ENCODE measurements around the gene BUD31. TPM values are rescaled to one million over a fixed set of nuclear protein-coding genes. Genes with fewer than 3 reads are reported as not detected.
A peak's percentile ranks its signal among the peaks of the same experiment; 100 is the strongest.

BUD31 gene
- polyA plus RNA-seq, 1 experiment, result 82.3 TPM

DNA sequence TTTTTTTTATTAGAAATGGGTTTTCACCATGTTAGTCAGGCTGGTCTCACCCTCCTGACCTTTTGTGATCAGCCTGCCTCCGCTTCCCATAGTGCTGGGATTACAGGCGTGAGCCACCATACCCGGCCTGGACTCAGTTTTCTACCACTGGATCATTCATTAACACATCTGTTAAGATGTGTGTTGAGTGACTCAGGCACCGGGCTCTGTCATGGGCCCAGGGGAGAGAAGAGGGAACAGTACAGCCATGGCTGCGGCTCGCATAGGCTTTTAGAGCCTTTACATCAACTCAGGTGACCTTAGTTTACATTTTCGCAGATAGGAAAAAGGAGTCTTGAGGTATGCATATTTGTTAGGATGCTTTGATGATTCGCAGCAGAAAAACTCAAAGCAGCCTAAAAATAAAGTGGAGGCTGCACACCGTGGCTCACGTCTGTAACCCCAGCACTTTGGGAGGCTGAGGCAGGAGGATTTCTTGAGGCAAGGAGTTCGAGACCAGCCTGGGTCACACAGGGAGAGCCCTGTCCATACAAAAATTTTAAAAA, 37.3 kb upstream of the BUD31 start:
- no peak overlapping the region for H3K27ac ChIP-seq (ENCODE audit: low read depth, low read length)
- DNase-seq (ENCODE audit: low read depth, low spot score), result no peak
- H3K27me3 ChIP-seq (ENCODE audit: control insufficient read depth, insufficient read depth, low read length), result no peaks in the 10 kb centered on the region
- no peak overlapping the region for H3K4me3 ChIP-seq (ENCODE audit: low read depth, low read length)
- ChIA-PET POLR2A (no interaction called here), CTCF (interaction anchor here (0.6 kb wide), 1 partner anchor 332 kb away, joined by 8 read pairs; no protein-coding TSS in a partner anchor)
- TF ChIP-seq, protein P1, sequence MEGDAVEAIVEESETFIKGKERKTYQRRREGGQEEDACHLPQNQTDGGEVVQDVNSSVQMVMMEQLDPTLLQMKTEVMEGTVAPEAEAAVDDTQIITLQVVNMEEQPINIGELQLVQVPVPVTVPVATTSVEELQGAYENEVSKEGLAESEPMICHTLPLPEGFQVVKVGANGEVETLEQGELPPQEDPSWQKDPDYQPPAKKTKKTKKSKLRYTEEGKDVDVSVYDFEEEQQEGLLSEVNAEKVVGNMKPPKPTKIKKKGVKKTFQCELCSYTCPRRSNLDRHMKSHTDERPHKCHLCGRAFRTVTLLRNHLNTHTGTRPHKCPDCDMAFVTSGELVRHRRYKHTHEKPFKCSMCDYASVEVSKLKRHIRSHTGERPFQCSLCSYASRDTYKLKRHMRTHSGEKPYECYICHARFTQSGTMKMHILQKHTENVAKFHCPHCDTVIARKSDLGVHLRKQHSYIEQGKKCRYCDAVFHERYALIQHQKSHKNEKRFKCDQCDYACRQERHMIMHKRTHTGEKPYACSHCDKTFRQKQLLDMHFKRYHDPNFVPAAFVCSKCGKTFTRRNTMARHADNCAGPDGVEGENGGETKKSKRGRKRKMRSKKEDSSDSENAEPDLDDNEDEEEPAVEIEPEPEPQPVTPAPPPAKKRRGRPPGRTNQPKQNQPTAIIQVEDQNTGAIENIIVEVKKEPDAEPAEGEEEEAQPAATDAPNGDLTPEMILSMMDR (IDR thresholded peaks at IDR 0.05; ENCODE audit: low read depth, low read length), result no peak
- no peaks in the 10 kb centered on the region; the same call in 1 of the 2 replicates for H3K9me3 ChIP-seq (ENCODE audit: control insufficient read depth, insufficient read depth, low read length)

DNA sequence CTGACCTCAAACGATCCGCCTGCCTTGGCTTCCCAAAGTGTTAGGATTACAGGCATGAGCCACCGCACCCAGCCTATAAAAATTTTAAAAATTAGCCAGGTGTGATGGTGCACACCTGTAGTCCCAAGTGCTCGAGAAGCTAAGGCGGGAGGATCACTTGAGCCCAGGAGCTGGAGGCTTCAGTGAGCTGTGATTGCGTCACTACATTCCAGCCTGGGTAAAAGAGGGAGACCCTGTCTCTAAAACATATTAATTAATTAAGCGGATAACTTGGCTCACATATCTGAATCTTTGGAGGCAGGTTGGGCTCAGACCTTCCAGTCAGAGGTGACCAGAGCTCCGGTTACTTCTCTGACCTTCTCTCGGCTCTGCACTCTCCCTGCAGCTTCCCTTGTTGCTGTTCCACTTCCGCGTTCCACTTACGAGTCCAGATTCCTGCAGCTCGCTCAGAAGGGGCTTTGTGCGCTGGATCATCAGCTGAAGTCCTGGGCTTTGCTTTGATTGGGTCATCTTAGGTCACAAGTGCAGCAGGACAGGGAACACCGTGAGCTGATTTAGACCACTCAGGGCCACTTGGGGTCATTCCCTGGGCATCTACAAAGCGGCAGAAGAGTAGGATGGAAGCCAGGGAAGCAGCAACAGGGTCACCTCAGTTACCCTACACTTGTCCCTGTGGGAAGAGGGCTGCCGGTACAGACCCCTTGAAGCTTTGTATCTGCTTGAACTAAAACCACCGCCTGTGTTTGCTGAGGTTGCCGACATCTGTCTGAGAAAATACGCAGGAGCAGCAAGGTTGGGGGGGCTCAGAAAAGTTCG, 36.3 kb upstream of the BUD31 start:
- no peak for DNase-seq (ENCODE audit: low read depth, low spot score)
- TF ChIP-seq, protein P1 (IDR thresholded peaks at IDR 0.05; ENCODE audit: low read depth, low read length), result no peak
- ChIA-PET POLR2A (interaction anchor here (1.2 kb wide), 1 partner anchor 10 kb away, joined by 4 read pairs; no protein-coding TSS in a partner anchor), CTCF (no interaction called here)
- no peaks in the 10 kb centered on the region for H3K27me3 ChIP-seq (ENCODE audit: control insufficient read depth, insufficient read depth, low read length)
- peak overlapping the region; percentile 39 for H3K27ac ChIP-seq (ENCODE audit: low read depth, low read length)
- H3K9me3 ChIP-seq (ENCODE audit: control insufficient read depth, insufficient read depth, low read length), result no peaks in the 10 kb centered on the region; the same call in 1 of the 2 replicates
- H3K4me3 ChIP-seq (ENCODE audit: low read depth, low read length), result no peak overlapping the region

- ChIA-PET CTCF (no interaction called here), POLR2A (interaction anchor here (1.0 to 1.2 kb wide), 2 partner anchors 11 to 18 kb away, joined by 4 to 5 read pairs; no protein-coding TSS in a partner anchor)
- no peak for DNase-seq (ENCODE audit: low read depth, low spot score)
- Histone ChIP-seq H3K9me3 (ENCODE audit: control insufficient read depth, insufficient read depth, low read length) (no peaks in the 10 kb centered on the region; the same call in 1 of the 2 replicates), H3K4me3 (ENCODE audit: low read depth, low read length) (no peak overlapping the region), H3K27me3 (ENCODE audit: control insufficient read depth, insufficient read depth, low read length) (no peaks in the 10 kb centered on the region), H3K27ac (ENCODE audit: low read depth, low read length) (peak overlapping the region; percentile 39)
- TF ChIP-seq, protein P1 (IDR thresholded peaks at IDR 0.05; ENCODE audit: low read depth, low read length), result no peak
Measured at GRCh38 chr7:99373091-99374066, 35.4 kb upstream of the BUD31 start.

- Histone ChIP-seq H3K9me3 (ENCODE audit: control insufficient read depth, insufficient read depth, low read length) (no peaks in the 10 kb centered on the region; the same call in 1 of the 2 replicates), H3K4me3 (ENCODE audit: low read depth, low read length) (peak within 1 kb of the TSS; percentile 72), H3K27ac (ENCODE audit: low read depth, low read length) (no peak within 1 kb of the TSS), H3K27me3 (ENCODE audit: control insufficient read depth, insufficient read depth, low read length) (no peaks in the 10 kb centered on the region)
- ChIA-PET POLR2A (interaction anchor here (0.6 to 1.0 kb wide), 2 partner anchors 12 to 17 kb away, joined by 4 to 5 read pairs; no protein-coding TSS in a partner anchor), CTCF (no interaction called here)
- TF ChIP-seq, protein P1 (IDR thresholded peaks at IDR 0.05; ENCODE audit: low read depth, low read length), result no peak
- DNase-seq (ENCODE audit: low read depth, low spot score), result no peak
Measured at GRCh38 chr7:99374111-99375064, 34.4 kb upstream of the BUD31 start, which contains the start of gene ARPC1B. Gene ARPC1B, plus strand, starts transcription at chr7:99374730. Its CDS starts 10,985 bp downstream, at chr7:99385715.
